NOMO-1 treated with dmso at 0.1 percent for 144 hours (cell line): Measurements from ENCODE around the gene SORBS1.
A peak's percentile ranks its signal among the peaks of the same experiment; 100 is the strongest.

Source experiments
- DNase-seq: peaks from one replicate; lab custom pipeline; 2025; ENCODE audit not compliant: unreplicated experiment; lab: John Stamatoyannopoulos, UW

SORBS1 gene

GRCh38 chr10:95394161-95394880 is 166.8 kb downstream of the SORBS1 start:
- DNase-seq: no peak

GRCh38 chr10:95392681-95393164 is 168.4 kb downstream of the SORBS1 start:
- no peak for DNase-seq

GRCh38 chr10:95392217-95392584 is 169.0 kb downstream of the SORBS1 start:
- DNase-seq: no peak

- DNase-seq: no peak
Observed at GRCh38 chr10:95391581-95392216, 169.5 kb downstream of the SORBS1 start.

- no peak for DNase-seq
Observed at GRCh38 chr10:95391164-95391563, 170.0 kb downstream of the SORBS1 start.

GRCh38 chr10:95389982-95390381 is 171.2 kb downstream of the SORBS1 start:
- no peak for DNase-seq

- DNase-seq: no peak
Observed at GRCh38 chr10:95389176-95389575, 172.0 kb downstream of the SORBS1 start.

GRCh38 chr10:95388539-95388938 is 172.6 kb downstream of the SORBS1 start:
- DNase-seq: peak; percentile 15

GRCh38 chr10:95388109-95388471 is 173.1 kb downstream of the SORBS1 start:
- no peak for DNase-seq

- DNase-seq: no peak
Observed at GRCh38 chr10:95384011-95384704, 177.0 kb downstream of the SORBS1 start.

GRCh38 chr10:95382596-95382995 is 178.6 kb downstream of the SORBS1 start:
- no peak for DNase-seq

GRCh38 chr10:95382174-95382573 is 179.0 kb downstream of the SORBS1 start:
- no peak for DNase-seq

GRCh38 chr10:95377950-95378349 is 183.2 kb downstream of the SORBS1 start:
- DNase-seq: no peak

GRCh38 chr10:95375418-95375817 is 185.8 kb downstream of the SORBS1 start:
- no peak for DNase-seq

- DNase-seq: peak; percentile 52
Observed at GRCh38 chr10:95374597-95375209, 186.5 kb downstream of the SORBS1 start.

GRCh38 chr10:95373660-95374059 is 187.5 kb downstream of the SORBS1 start:
- DNase-seq: no peak

- DNase-seq: no peak
Observed at GRCh38 chr10:95364342-95364741, 196.8 kb downstream of the SORBS1 start.

GRCh38 chr10:95363303-95363912 is 197.8 kb downstream of the SORBS1 start:
- DNase-seq: no peak

- DNase-seq: no peak
Observed at GRCh38 chr10:95360122-95360714, 201.0 kb downstream of the SORBS1 start.

- DNase-seq: no peak
Observed at GRCh38 chr10:95359466-95359865, 201.7 kb downstream of the SORBS1 start.
